ENCODE measurements around the gene OLFML1.

Gene OLFML1

GRCh38 chr11:7533199-7534041, 48.1 kb downstream of the OLFML1 start:
- DNase-seq = no peak

- DNase-seq = no peak
These were observed 48.7 kb downstream of the OLFML1 start for GRCh38 chr11:7534042-7534378.

DNA sequence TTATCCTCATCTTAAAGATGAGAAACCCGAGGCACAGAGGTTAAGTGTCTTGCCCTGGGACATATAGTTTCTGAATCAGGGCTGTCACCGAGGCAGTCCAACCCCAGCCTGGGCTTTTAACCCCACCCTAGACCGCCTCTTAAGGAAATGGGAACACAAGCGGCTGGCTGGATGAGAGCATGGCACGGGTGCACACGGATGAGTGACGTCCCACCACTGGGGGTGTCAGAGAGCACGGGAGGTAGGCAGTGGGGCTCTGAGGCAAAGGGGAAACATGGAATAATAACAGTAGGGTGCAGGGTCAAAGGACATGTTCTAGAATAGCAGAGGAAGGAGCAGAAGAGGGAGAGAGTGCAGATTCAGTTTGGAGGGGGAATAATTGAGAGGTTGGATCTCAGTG, 50.8 kb downstream of the OLFML1 start:
- no peak for DNase-seq

GRCh38 chr11:7537265-7537664, 52.0 kb downstream of the OLFML1 start:
- DNase-seq = no peak

- no peak for DNase-seq
These were observed 52.7 kb downstream of the OLFML1 start for GRCh38 chr11:7538031-7538430.

- DNase-seq = no peak
These were observed 53.5 kb downstream of the OLFML1 start for GRCh38 chr11:7538466-7539454.

GRCh38 chr11:7540830-7541555, 55.7 kb downstream of the OLFML1 start:
- no peak for DNase-seq

DNA sequence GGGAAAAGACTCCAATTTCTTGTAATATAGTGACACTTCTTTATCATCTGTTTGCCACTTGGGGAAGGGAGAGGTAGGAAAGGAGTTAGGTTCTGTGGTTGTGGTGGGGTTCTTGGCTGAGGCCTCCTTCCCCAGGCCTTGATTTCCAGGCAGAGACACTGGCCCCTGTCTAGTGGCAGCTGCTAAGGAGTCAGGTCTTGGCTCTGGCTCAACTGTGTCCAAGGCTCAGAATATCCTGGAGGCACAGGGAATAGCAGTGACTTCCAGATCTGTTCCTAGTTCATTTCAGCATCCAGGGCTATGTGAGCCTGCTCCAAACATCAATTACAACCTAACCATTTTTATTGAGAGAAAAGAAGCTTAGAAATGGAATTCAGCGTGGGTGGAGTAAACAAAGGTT, 58.0 kb downstream of the OLFML1 start:
- no peak for DNase-seq

DNA sequence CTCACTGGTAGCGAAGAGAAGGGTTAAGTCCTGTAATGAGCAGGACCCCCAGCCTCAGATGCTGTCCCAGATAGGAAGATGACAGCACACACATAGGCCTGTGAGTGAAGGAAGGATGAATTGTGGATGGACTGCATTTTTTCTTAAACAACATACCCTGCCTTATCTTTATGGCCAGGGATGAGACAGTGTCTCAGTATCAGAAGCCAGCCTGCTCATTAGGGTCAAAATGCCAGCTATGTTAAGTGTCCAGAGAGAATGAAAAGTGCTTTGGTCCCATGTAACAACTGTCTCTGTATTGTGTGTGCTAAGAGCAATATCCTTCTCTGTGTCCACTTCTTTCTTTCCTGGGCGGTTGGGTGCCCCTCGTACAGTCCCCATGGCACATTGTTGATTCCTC, 58.7 kb downstream of the OLFML1 start:
- DNase-seq = no peak

DNA sequence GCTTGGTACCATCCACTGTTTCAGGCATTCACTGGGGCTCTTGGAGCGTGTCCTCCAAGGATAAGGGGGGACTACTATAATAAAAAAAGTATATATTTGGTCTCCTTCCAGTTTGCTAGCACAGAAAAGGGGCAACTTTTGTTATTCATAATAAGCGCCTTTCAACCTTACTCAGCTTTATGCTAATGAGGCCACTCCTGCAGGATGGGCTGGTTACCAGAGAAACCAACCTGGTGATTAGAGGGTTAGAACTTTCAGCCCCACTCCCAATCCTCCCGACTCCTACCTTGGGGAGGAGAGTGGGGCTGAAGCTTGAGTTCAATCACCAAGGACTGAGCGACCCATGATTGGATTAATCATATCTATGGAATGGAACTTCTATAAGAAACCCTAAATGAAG, 60.3 kb downstream of the OLFML1 start:
- DNase-seq = no peak

GRCh38 chr11:7546324-7546791, 61.1 kb downstream of the OLFML1 start:
- no peak for DNase-seq

GRCh38 chr11:7547687-7548086, 62.4 kb downstream of the OLFML1 start:
- DNase-seq = no peak

DNA sequence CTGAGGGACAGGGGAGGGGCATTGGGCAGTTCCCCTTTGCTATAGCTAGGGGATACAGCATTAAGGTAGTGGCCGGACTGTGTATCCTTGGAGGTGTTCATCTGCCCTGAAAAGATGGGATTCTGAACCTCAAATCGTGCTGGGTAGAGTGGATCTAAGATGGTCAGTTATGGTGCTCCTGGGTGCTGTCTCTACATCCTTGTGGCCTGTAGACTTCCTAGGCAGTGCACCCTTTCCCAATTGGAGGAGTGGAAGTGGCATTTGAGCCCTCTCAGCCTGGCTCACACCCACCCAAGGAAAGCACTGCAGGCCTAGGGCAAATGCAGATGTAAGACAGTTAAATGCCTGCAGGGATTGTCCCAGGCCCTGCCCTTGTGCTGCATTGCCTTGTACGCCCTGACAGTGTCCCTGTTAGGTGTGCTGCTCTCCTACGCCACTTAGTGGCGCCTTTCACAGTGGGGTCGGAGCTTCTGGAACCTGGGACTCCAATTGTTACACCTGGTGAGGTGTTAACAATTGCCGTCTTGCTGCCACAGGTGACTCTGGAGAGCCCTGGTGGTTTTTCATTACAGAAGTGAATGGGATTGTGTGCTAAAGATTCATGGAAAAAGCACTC, 63.5 kb downstream of the OLFML1 start:
- no peak for DNase-seq

DNA sequence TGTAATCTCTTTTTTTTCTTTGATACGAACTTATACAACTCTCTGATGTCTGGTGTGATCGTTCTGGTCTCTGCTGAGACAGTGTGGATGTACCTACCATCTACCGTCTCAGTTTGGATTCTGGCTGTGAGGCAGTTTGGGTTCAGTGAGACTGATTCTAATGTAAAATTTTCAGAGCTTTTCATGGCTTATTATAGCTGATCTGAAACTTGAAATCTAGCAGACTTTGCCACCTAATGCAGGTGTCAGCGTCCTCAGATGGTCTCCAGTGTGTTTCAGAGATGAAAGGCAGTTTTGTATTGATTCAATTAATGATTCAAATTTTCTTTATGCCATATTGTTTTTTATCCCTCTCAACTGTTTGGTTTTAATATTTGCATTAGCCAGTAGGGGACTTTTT, 64.4 kb downstream of the OLFML1 start:
- no peak for DNase-seq

- no peak for DNase-seq
These were observed 66.3 kb downstream of the OLFML1 start for GRCh38 chr11:7551571-7551970.

- no peak for DNase-seq
These were observed 67.4 kb downstream of the OLFML1 start for GRCh38 chr11:7552666-7553065.

DNA sequence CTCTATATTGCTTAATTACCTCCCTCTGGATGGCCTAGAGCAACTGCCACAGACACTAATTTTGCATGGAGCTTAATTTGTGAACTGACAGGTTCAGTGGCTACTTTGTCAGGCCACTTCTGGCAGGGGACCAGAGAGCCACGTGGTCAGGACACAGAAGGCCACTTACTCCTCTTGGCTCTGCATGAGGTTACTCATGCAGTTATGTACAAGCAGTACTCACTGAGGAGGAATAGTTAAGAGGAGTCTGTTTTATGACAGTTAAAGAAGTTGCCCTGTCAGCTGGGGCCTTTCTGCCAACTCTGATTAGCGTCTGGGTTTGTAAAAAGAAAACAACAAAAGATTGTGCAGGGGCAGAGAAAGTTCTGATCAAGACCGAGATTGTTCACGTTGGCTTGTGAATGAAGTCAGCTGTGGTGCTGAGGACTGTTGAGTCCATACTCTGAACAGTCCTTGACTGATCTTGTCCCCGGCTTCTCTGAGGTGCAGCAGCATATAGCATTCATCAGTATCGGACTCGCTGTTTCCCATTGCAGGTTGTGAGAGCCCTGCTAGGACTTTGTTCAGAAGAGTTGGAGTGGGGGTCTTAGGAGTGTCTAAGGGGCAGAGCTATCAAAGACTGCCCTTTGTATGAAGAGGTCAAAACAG, 69.9 kb downstream of the OLFML1 start:
- no peak for DNase-seq

DNA sequence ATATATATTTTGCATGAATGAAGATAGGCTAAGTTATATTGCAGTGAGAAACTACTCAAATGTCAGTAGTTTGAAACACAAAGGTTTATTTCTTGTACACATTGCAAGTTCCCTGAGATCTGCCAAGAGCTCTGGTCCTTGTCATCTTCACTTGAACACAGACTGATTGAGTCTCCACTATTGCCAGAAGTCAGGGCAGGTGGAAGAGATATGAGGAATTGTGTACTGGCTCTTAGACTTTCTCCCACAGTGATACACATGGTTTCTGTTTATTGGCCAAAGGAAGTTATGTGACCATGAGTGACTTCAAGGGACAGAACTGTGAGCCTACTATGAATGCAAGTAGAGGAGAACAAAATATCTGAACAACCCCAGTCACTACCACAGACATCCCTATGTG, 72.7 kb downstream of the OLFML1 start:
- no peak for DNase-seq

DNA sequence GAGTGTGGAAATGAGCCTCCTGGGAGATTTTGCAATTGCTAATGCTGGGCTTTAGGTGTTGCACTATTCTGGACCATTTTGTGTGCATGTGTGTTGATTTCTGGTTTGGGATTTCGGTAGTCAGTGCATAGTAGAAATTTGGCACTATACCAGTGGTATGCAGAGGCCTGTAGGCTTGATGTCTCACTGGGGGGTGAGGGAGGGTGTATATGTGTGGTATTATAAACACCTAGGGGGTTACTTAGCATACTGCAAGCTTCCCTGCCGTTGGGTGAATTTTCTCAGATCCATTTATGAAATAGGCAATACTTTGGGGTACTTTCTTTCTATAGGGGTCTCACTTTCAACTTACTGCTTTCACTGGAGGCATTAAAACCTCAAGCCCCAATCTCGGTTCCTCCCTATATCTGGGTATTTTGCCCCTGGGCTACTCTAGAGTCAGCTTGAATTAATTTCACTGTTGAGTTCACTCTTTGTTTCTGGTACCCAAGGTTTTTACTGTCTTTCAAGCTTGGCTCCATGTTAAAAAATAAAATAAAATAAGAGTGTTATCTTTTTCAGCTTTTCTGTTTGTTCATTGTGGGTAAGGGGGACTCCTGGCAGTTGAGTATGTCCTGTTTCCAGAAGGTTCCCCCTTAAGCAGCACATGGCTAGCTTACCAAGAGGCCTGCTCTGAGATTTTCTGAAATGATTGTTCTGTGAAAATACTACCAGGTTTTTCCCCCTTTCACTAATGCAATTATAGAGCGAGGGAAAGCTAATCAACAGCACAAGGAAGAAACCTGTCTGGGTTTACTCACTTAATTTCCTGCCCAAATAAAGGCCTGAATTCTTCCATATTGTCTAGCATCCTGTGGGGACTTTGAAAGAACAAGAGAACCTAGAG, 74.3 kb downstream of the OLFML1 start:
- no peak for DNase-seq

Measured in NCI-H1048 (cell line).